Sciatic nerve (tissue), 2 donors: Measurements from ENCODE around the gene UQCC3. TPM values are rescaled to one million over a fixed set of nuclear protein-coding genes. Genes with fewer than 3 reads are reported as not detected.
A peak's percentile ranks its signal among the peaks of the same experiment; 100 is the strongest.

ENCODE experiments used
- ATAC-seq: fragments of 200-7000 bp; cut with Tn5 transposase; one replicate; pipeline ENCODE4 v1.9.1; 2020; ENCODE audit warnings: mild to moderate bottlenecking, moderate library complexity
- DNase-seq: peaks from one replicate; pipeline ENCODE4 v3.0.0-alpha.2; 2020; ENCODE audit warnings: low spot score
- intact Hi-C: fragments of 100-400 bp; cut with DNase I; formaldehyde crosslinking; loops from one replicate; pipeline ENCODE4 v1.14.2; 2022
- total RNA-seq: library from RNA; stranded (reverse); fragmentation: NEBNext Ultra II Directional; extraction: Animal tissue kit (Norgen Biotek cat#: 25700); gene quantifications from one replicate; pipeline ENCODE4 v1.2.1, GENCODE V29; 2021
- donor health status: DM: no; HTN: no; CAD: no.
- donor health status: DM: no; HTN: no; CAD: no.

UQCC3 gene
- total RNA-seq, 1 donor from 2014 or later, result 7.1 TPM

DNA sequence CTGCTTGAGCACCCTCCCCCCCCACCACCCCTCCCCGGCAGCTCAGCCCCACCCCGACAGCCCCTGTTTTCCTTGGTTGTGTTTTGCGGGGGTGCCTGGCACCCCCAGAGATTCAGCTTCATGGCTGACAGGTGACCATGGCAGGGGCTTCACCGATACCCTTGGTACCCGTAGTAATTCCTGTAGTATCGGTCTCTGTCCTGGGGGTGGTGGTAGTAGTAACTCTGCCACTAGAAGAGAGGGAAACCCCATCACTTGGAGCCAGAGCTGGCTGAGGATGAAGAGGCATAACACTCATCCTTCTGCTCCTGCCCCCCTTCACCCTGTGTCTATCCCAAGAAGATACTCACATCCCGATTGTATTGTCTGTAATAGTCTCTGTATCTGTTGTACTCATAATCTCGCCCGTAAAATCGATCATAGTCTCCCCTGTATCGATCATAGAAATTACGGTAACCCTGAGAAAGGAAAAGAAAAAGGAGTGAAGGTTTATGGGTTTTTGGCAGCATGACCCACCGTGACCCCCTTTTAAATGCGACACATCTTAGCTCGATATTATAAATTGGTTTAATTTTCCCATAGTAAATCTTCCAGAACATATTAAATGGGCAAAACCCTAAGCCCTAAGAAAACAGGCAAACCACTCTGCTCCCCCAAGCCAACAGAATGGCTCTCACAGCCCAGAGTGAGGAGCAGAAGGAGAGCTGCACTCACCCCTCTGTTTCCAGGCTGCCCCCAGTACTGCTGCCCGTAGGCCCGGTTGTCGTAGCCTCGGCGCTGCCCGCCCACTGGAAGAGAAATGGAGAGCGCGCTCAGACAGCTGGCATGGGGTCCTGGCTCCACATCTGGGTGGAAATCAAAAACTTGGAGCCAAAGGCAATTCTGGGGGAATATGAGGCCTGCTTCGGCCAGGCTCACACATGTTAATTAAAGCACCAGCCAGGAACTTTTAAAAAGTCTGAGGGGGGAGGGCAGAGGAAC lies 44.0 kb downstream of the UQCC3 start:
- no peak for ATAC-seq
- intact Hi-C loops, result no loop called here
- peak; percentile 13 for DNase-seq

DNA sequence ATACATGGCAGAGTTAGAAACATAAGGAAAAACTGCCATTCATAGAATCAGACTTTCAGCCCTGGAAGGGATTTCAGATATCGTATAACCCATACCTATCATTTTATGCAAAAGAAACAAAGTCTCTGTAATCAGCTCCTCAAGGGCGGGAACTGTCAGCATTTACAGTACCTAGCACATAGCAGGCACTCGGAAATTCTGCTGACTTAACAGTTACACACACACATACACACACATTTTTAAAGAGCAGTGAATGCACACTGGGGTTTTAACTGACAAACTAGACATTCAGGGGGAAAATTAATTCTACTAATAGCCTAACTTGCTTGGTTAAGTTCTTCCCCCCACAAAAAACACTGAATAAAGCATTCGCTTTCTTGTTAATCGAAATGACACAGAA lies 44.7 kb downstream of the UQCC3 start:
- intact Hi-C loops, result no loop called here
- DNase-seq (no peak), ATAC-seq (no peak)

DNA sequence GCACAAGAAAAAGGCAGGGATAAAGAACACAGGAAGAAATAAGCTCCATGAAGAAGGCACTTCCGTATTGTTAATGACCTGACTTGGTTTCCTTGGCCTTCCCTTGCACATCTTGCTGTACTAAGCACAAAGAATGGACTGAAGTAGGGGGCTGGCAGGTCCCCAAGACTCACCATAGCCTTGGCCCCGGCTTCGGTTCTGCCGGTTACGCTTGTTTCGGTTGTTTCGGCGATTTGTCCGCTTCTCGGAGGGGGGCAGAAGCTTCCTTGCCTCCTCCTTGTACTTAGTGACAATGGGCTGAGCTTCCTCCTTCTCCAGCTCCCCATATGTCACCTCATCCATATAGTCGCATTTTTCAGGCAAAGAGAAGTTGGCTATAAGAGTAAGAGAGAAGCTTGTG lies 45.3 kb downstream of the UQCC3 start:
- ATAC-seq (no peak), DNase-seq (no peak)
- intact Hi-C loops, result no loop called here

DNA sequence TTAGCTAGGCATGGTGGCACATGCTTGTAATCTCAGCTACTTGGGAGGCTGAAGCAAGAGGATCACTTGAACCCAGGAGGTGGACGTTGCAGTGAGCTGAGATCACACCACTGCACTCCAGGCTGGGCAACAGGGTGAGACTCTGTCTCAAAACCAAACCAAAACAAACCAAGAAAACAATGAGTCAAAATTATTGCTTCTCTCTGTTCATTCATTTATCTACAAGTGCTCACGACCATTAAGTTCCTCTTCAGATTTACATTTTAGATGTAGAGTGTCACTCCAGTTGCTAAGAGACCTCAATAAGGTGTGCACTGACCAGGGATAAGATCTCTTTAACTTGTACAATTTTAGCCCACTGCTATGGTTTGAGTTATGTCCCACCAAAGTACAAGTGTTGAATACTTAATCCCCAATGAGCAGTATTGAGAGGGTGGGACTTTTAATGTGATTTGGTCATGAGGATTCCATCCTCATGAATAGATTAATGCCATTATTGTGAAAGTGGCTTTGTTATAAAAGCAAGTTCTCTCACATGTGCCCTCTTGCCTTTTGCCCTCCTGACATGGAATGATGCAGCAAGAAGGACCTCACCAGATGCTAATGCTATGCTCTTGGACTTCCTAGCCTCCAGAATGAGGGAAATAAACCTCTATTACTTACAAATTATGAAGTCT lies 48.0 kb downstream of the UQCC3 start:
- intact Hi-C loops, result no loop called here
- ATAC-seq (no peak), DNase-seq (peak; percentile 1)

DNA sequence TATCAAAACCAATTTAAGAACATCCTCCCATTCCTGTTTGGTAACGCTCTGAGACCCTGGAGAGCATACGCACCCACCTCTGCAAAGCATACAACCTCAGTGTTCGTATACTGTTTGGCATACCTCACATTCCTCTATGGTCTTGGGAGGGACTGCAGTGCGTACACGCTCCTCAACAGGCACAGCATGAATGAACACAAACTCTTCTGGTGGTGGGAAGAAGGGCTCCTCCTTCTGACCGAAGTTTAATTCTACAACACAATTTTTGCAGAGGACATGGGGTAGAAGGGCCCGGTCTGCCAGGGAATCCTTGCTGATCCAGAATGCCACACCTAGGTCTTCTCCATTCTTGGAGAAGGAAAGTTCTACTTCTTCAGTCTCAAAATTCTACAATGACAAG lies 50.5 kb downstream of the UQCC3 start:
- ATAC-seq (no peak), DNase-seq (peak; percentile 5)
- intact Hi-C loops, result no loop called here

Other genes with a start within 250 kb of the UQCC3 start
- 2,773 TPM for gene AHNAK, start 124.9 kb upstream of the UQCC3 start, total RNA-seq
- gene EEF1G, start 97.8 kb upstream of the UQCC3 start, total RNA-seq, result 811 TPM
- gene TUT1, start 80.2 kb upstream of the UQCC3 start, total RNA-seq, result 20.7 TPM
- gene MTA2, start 69.8 kb upstream of the UQCC3 start, total RNA-seq, result 86.6 TPM
- 113 TPM for gene EML3, start 58.9 kb upstream of the UQCC3 start, total RNA-seq
- 15.2 TPM for gene ROM1, start 58.4 kb upstream of the UQCC3 start, total RNA-seq
- 38.7 TPM for gene B3GAT3, start 49.7 kb upstream of the UQCC3 start, total RNA-seq
- 219 TPM for gene GANAB, start 25.1 kb upstream of the UQCC3 start, total RNA-seq
- 12.3 TPM for gene INTS5, start 18.4 kb upstream of the UQCC3 start, total RNA-seq
- 25.1 TPM for gene C11orf98, start 6.5 kb upstream of the UQCC3 start, total RNA-seq
- 7.1 TPM for gene CSKMT, start 6.4 kb upstream of the UQCC3 start, total RNA-seq
- gene LBHD1, start 594 bp downstream of the UQCC3 start, total RNA-seq, result 4.9 TPM
- 79.6 TPM for gene UBXN1, start 7.4 kb downstream of the UQCC3 start, total RNA-seq
- 28.4 TPM for gene LRRN4CL, start 17.9 kb downstream of the UQCC3 start, total RNA-seq
- 44.5 TPM for gene BSCL2, start 35.8 kb downstream of the UQCC3 start, total RNA-seq
- gene GNG3, start 36.0 kb downstream of the UQCC3 start, total RNA-seq, result 1.4 TPM
- 51.2 TPM for gene HNRNPUL2, start 55.8 kb downstream of the UQCC3 start, total RNA-seq
- gene TTC9C, start 56.8 kb downstream of the UQCC3 start, total RNA-seq, result 30.9 TPM
- gene ZBTB3, start 82.5 kb downstream of the UQCC3 start, total RNA-seq, result 9.8 TPM
- 48.1 TPM for gene POLR2G, start 89.9 kb downstream of the UQCC3 start, total RNA-seq
- 17.8 TPM for gene TAF6L, start 99.7 kb downstream of the UQCC3 start, total RNA-seq
- gene TMEM179B, start 115.7 kb downstream of the UQCC3 start, total RNA-seq, result 29.6 TPM
- 10.4 TPM for gene TMEM223, start 120.3 kb downstream of the UQCC3 start, total RNA-seq
- 81.8 TPM for gene NXF1, start 133.8 kb downstream of the UQCC3 start, total RNA-seq
- gene STX5, start 160.4 kb downstream of the UQCC3 start, total RNA-seq, result 51.6 TPM
- not detected for gene TEX54, start 161.2 kb downstream of the UQCC3 start, total RNA-seq
- gene WDR74, start 167.9 kb downstream of the UQCC3 start, total RNA-seq, result 34.5 TPM
- gene SLC3A2, start 209.2 kb downstream of the UQCC3 start, total RNA-seq, result 102 TPM
- not detected for gene CHRM1, start 249.7 kb downstream of the UQCC3 start, total RNA-seq